Mesendoderm (in vitro differentiated cells): ENCODE data around the gene OCA2.

Source experiments
- DNase-seq: peaks from one replicate; pipeline ENCODE4 v3.0.0; 2013
- H2AK5ac ChIP-seq: 2 replicates; pipeline ENCODE4 v1.6.1; 2013; ENCODE audit warnings: low read length, inconsistent platforms
- H2BK120ac ChIP-seq: 2 replicates; pipeline ENCODE4 v1.6.1; 2013; ENCODE audit warnings: low read depth, mild to moderate bottlenecking, low read length, moderate library complexity, mixed read lengths
- H2BK15ac ChIP-seq: replicated peaks from 2 replicates; pipeline ENCODE4 v1.6.1; 2013; ENCODE audit warnings: low read depth, mild to moderate bottlenecking, moderate library complexity
- H2BK5ac ChIP-seq: 2 replicates; pipeline ENCODE4 v1.6.1; 2013; ENCODE audit warnings: low read length, inconsistent platforms
- H3K18ac ChIP-seq: 2 replicates; pipeline ENCODE4 v1.6.1; 2013; ENCODE audit warnings: mild to moderate bottlenecking, low read length, mixed read lengths
- H3K23ac ChIP-seq: one replicate; pipeline ENCODE4 v1.6.1; 2013; ENCODE audit warnings: low read length
- H3K27ac ChIP-seq: 2 replicates; pipeline ENCODE4 v1.5.1; 2013; ENCODE audit warnings: low read depth, mild to moderate bottlenecking, inconsistent platforms, low read length, moderate library complexity
- H3K27me3 ChIP-seq: 2 replicates; pipeline ENCODE4 v1.6.1; 2013; ENCODE audit warnings: low read length, control low read depth, mild to moderate bottlenecking, inconsistent platforms; ENCODE audit not compliant: insufficient read depth, poor library complexity
- H3K36me3 ChIP-seq: 2 replicates; pipeline ENCODE4 v1.6.1; 2013; ENCODE audit warnings: low read length, inconsistent platforms; ENCODE audit not compliant: control insufficient read depth, insufficient read depth
- H3K4ac ChIP-seq: one replicate; pipeline ENCODE4 v1.6.1; 2013; ENCODE audit warnings: low read depth, mild to moderate bottlenecking, low read length, moderate library complexity
- H3K4me1 ChIP-seq: 2 replicates; pipeline ENCODE4 v1.6.1; 2013; ENCODE audit warnings: low read depth, low read length, inconsistent platforms; ENCODE audit not compliant: control insufficient read depth
- H3K4me2 ChIP-seq: 2 replicates; pipeline ENCODE4 v1.6.1; 2013; ENCODE audit warnings: low read length
- H3K4me3 ChIP-seq: 2 replicates; pipeline ENCODE4 v1.5.1; 2013; ENCODE audit warnings: mild to moderate bottlenecking, low read length
- H3K56ac ChIP-seq: one replicate; pipeline ENCODE4 v1.6.1; 2013; ENCODE audit warnings: low read length
- H3K79me1 ChIP-seq: 2 replicates; pipeline ENCODE4 v1.6.1; 2013; ENCODE audit warnings: low read length, inconsistent platforms
- H3K79me2 ChIP-seq: 2 replicates; pipeline ENCODE4 v1.6.1; 2013; ENCODE audit warnings: mild to moderate bottlenecking, low read length; ENCODE audit not compliant: control insufficient read depth, insufficient read depth
- H3K9ac ChIP-seq: 2 replicates; pipeline ENCODE4 v1.6.1; 2013; ENCODE audit warnings: low read length, inconsistent platforms
- H4K5ac ChIP-seq: one replicate; pipeline ENCODE4 v1.6.1; 2013; ENCODE audit warnings: low read length
- H4K8ac ChIP-seq: one replicate; pipeline ENCODE4 v1.6.1; 2013; ENCODE audit warnings: low read depth, mild to moderate bottlenecking, control low read depth, low read length, moderate library complexity
- WGBS: extraction: QIAGEN DNeasy Blood & Tissue Kit; methylation state at CpG from one replicate; pipeline ENCODE4 v1.1.7; 2013; ENCODE audit warnings: low lambda C conversion rate, missing lambda C conversion rate; ENCODE audit not compliant: insufficient coverage; ENCODE audit errors: extremely low coverage; 5-methylcytosine and 5-hydroxymethylcytosine counted together

The OCA2 gene

GRCh38 chr15:28084547-28084946, 14.6 kb downstream of the OCA2 start:
- H2BK15ac ChIP-seq: no peak overlapping the region
- no peaks in the 10 kb centered on the region for H3K4me1 ChIP-seq
- no peak overlapping the region for H3K9ac ChIP-seq
- H4K5ac ChIP-seq: no peak overlapping the region
- no peaks in the 10 kb centered on the region for H3K27me3 ChIP-seq
- H2BK5ac ChIP-seq: no peak overlapping the region
- H3K36me3 ChIP-seq: no peaks in the 10 kb centered on the region
- no peak overlapping the region for H3K4ac ChIP-seq
- DNase-seq: no peak
- H3K18ac ChIP-seq: no peak overlapping the region
- H3K79me1 ChIP-seq: no peaks in the 10 kb centered on the region
- H3K56ac ChIP-seq: no peak overlapping the region
- H3K23ac ChIP-seq: no peak overlapping the region
- no peaks in the 10 kb centered on the region for H3K79me2 ChIP-seq
- no peak overlapping the region for H3K27ac ChIP-seq
- H2AK5ac ChIP-seq: no peak overlapping the region
- H3K4me3 ChIP-seq: no peak overlapping the region
- no peak overlapping the region for H3K4me2 ChIP-seq
- H2BK120ac ChIP-seq: no peak overlapping the region
- WGBS: no CpG with 5 or more reads among the region's 3 CpGs
- no peak overlapping the region for H4K8ac ChIP-seq

- no peak overlapping the region for H2AK5ac ChIP-seq
- H3K27me3 ChIP-seq: no peaks in the 10 kb centered on the region
- H3K36me3 ChIP-seq: no peaks in the 10 kb centered on the region
- WGBS: no CpG with 5 or more reads among the region's 11 CpGs
- no peak overlapping the region for H3K56ac ChIP-seq
- no peak overlapping the region for H4K8ac ChIP-seq
- H3K4me2 ChIP-seq: no peak overlapping the region
- no peak overlapping the region for H3K23ac ChIP-seq
- no peak for DNase-seq
- H4K5ac ChIP-seq: no peak overlapping the region
- no peaks in the 10 kb centered on the region for H3K79me1 ChIP-seq
- no peak overlapping the region for H3K27ac ChIP-seq
- no peaks in the 10 kb centered on the region for H3K4me1 ChIP-seq
- H3K79me2 ChIP-seq: no peaks in the 10 kb centered on the region
- H3K4me3 ChIP-seq: no peak overlapping the region
- H3K18ac ChIP-seq: no peak overlapping the region
- no peak overlapping the region for H2BK15ac ChIP-seq
- no peak overlapping the region for H3K4ac ChIP-seq
- H2BK120ac ChIP-seq: no peak overlapping the region
- H3K9ac ChIP-seq: no peak overlapping the region
- no peak overlapping the region for H2BK5ac ChIP-seq
These were observed 16.0 kb downstream of the OCA2 start for GRCh38 chr15:28082891-28083684.

- no peak overlapping the region for H3K56ac ChIP-seq
- no peak overlapping the region for H3K4me3 ChIP-seq
- H4K8ac ChIP-seq: no peak overlapping the region
- no peak overlapping the region for H3K18ac ChIP-seq
- H3K9ac ChIP-seq: no peak overlapping the region
- H3K4me2 ChIP-seq: no peak overlapping the region
- H2BK5ac ChIP-seq: no peak overlapping the region
- H3K79me1 ChIP-seq: no peaks in the 10 kb centered on the region
- H3K4ac ChIP-seq: no peak overlapping the region
- H2AK5ac ChIP-seq: no peak overlapping the region
- no peak overlapping the region for H4K5ac ChIP-seq
- H3K27me3 ChIP-seq: no peaks in the 10 kb centered on the region
- H2BK15ac ChIP-seq: no peak overlapping the region
- no peak for DNase-seq
- H3K23ac ChIP-seq: no peak overlapping the region
- H3K4me1 ChIP-seq: no peaks in the 10 kb centered on the region
- no peaks in the 10 kb centered on the region for H3K36me3 ChIP-seq
- no peak overlapping the region for H2BK120ac ChIP-seq
- no CpG with 5 or more reads among the region's 20 CpGs for WGBS
- no peak overlapping the region for H3K27ac ChIP-seq
- H3K79me2 ChIP-seq: no peaks in the 10 kb centered on the region
These were observed 17.5 kb downstream of the OCA2 start for GRCh38 chr15:28081594-28081993.

- H2BK120ac ChIP-seq: no peak overlapping the region
- H4K8ac ChIP-seq: no peak overlapping the region
- H2BK15ac ChIP-seq: no peak overlapping the region
- no peak overlapping the region for H2BK5ac ChIP-seq
- H3K4me2 ChIP-seq: no peak overlapping the region
- H4K5ac ChIP-seq: no peak overlapping the region
- no peak overlapping the region for H3K27ac ChIP-seq
- H3K18ac ChIP-seq: no peak overlapping the region
- no CpG with 5 or more reads among the region's 8 CpGs for WGBS
- no peak overlapping the region for H3K56ac ChIP-seq
- H3K4ac ChIP-seq: no peak overlapping the region
- no peak overlapping the region for H3K9ac ChIP-seq
- no peak overlapping the region for H2AK5ac ChIP-seq
- no peaks in the 10 kb centered on the region for H3K4me1 ChIP-seq
- H3K4me3 ChIP-seq: no peak overlapping the region
- no peaks in the 10 kb centered on the region for H3K79me2 ChIP-seq
- no peaks in the 10 kb centered on the region for H3K27me3 ChIP-seq
- peak; percentile 30 for DNase-seq
- no peaks in the 10 kb centered on the region for H3K79me1 ChIP-seq
- H3K36me3 ChIP-seq: no peaks in the 10 kb centered on the region
- H3K23ac ChIP-seq: no peak overlapping the region
These were observed 18.7 kb downstream of the OCA2 start for GRCh38 chr15:28080386-28080785.

GRCh38 chr15:28079313-28079969, 19.7 kb downstream of the OCA2 start:
- H3K79me1 ChIP-seq: no peaks in the 10 kb centered on the region
- H3K27me3 ChIP-seq: no peaks in the 10 kb centered on the region
- no peaks in the 10 kb centered on the region for H3K4me1 ChIP-seq
- no peaks in the 10 kb centered on the region for H3K79me2 ChIP-seq
- no peak overlapping the region for H2BK15ac ChIP-seq
- no peak overlapping the region for H4K5ac ChIP-seq
- no peak overlapping the region for H3K23ac ChIP-seq
- H3K9ac ChIP-seq: no peak overlapping the region
- no CpG with 5 or more reads among the region's 9 CpGs for WGBS
- H3K36me3 ChIP-seq: no peaks in the 10 kb centered on the region
- H3K18ac ChIP-seq: no peak overlapping the region
- H4K8ac ChIP-seq: no peak overlapping the region
- no peak overlapping the region for H3K4me2 ChIP-seq
- no peak overlapping the region for H3K4me3 ChIP-seq
- DNase-seq: no peak
- no peak overlapping the region for H2BK120ac ChIP-seq
- H2BK5ac ChIP-seq: no peak overlapping the region
- no peak overlapping the region for H3K56ac ChIP-seq
- H3K4ac ChIP-seq: no peak overlapping the region
- H2AK5ac ChIP-seq: no peak overlapping the region
- no peak overlapping the region for H3K27ac ChIP-seq
